Neural progenitor cell (in vitro differentiated cells): Measurements from ENCODE around the gene SPRED3. TPM values are rescaled to one million over a fixed set of nuclear protein-coding genes. Genes with fewer than 3 reads are reported as not detected.
"Not testable (repeated sequence)": the region's sequence is repeated elsewhere in the genome, so short reads cannot be mapped to it uniquely, and the experiment has no call there.

Experiments used
- DNase-seq: peaks from one replicate; pipeline ENCODE4 v3.0.0-alpha.2; 2016; ENCODE audit warnings: low spot score
- H2AFZ ChIP-seq: fragments of 200-600 bp; sonication (generic); replicated peaks from 2 replicates; pipeline ENCODE4 v1.6.1; 2016; ENCODE audit warnings: antibody characterized with exemption
- H3F3A ChIP-seq: fragments of 200-600 bp; sonication (generic); 2 replicates; pipeline ENCODE4 v1.6.1; 2016; ENCODE audit warnings: antibody characterized with exemption, low read depth
- H3K27ac ChIP-seq: fragments of 200-600 bp; sonication (generic); 2 replicates; pipeline ENCODE4 v1.5.1; 2016; ENCODE audit warnings: mild to moderate bottlenecking
- H3K27me3 ChIP-seq: fragments of 200-600 bp; sonication (generic); 2 replicates; pipeline ENCODE4 v1.6.1; 2016; ENCODE audit warnings: mild to moderate bottlenecking, moderate library complexity
- H3K36me3 ChIP-seq: fragments of 200-600 bp; sonication (generic); 2 replicates; pipeline ENCODE4 v1.5.1; 2016
- H3K4me1 ChIP-seq: fragments of 200-600 bp; sonication (generic); 2 replicates; pipeline ENCODE4 v1.6.1; 2016; ENCODE audit warnings: mixed run types
- H3K4me2 ChIP-seq: fragments of 200-600 bp; sonication (generic); 2 replicates; pipeline ENCODE4 v1.6.1; 2016
- H3K4me3 ChIP-seq: fragments of 200-600 bp; sonication (generic); 2 replicates; pipeline ENCODE4 v1.5.1; 2016
- H3K79me2 ChIP-seq: fragments of 200-600 bp; sonication (generic); 2 replicates; pipeline ENCODE4 v1.6.1; 2016; ENCODE audit warnings: low read depth
- H3K9ac ChIP-seq: fragments of 200-600 bp; sonication (generic); 2 replicates; pipeline ENCODE4 v1.6.1; 2016
- H3K9me3 ChIP-seq: fragments of 200-600 bp; sonication (generic); 2 replicates; pipeline ENCODE4 v1.5.1; 2016; ENCODE audit warnings: low read depth
- H4K20me1 ChIP-seq: fragments of 200-600 bp; sonication (generic); 2 replicates; pipeline ENCODE4 v1.6.1; 2016; ENCODE audit warnings: low read depth
- H3K27ac Mint-ChIP-seq: 3 replicates; pipeline ENCODE4 v1.8.0; 2021; ENCODE audit warnings: mixed read lengths
- H3K27me3 Mint-ChIP-seq: 2 replicates; pipeline ENCODE4 v1.8.0; 2022; ENCODE audit warnings: low read depth, mild to moderate bottlenecking, inconsistent platforms, moderate library complexity, mixed read lengths; ENCODE audit not compliant: insufficient read depth
- H3K36me3 Mint-ChIP-seq: 3 replicates; pipeline ENCODE4 v1.8.0; 2021; ENCODE audit warnings: mixed read lengths
- H3K4me1 Mint-ChIP-seq: 3 replicates; pipeline ENCODE4 v1.8.0; 2021; ENCODE audit warnings: mixed read lengths
- H3K4me3 Mint-ChIP-seq: 3 replicates; pipeline ENCODE4 v1.8.0; 2021; ENCODE audit warnings: mild to moderate bottlenecking, moderate library complexity, mixed read lengths
- H3K9me3 Mint-ChIP-seq: 3 replicates; pipeline ENCODE4 v1.8.0; 2020; ENCODE audit warnings: mixed read lengths
- CTCF ChIP-seq: fragments of 200-600 bp; sonication (generic); IDR thresholded peaks from 2 replicates; pipeline ENCODE4 v1.5.1; 2017; ENCODE audit warnings: antibody characterized with exemption, mild to moderate bottlenecking
- EZH2 ChIP-seq: fragments of 200-600 bp; sonication (generic); IDR thresholded peaks from 2 replicates; pipeline ENCODE4 v1.6.1; 2017; ENCODE audit warnings: antibody characterized with exemption, mild to moderate bottlenecking, moderate library complexity
- EZH2phosphoT487 ChIP-seq: fragments of 200-600 bp; sonication (generic); IDR thresholded peaks from 2 replicates; pipeline ENCODE4 v1.6.1; 2017; ENCODE audit warnings: antibody characterized with exemption
- total RNA-seq: library from RNA; depleted of rRNA; stranded (reverse); fragments of >200 nt; gene quantifications from 2 replicates; pipeline ENCODE4 v1.2.3, GENCODE V29; 2015; ENCODE audit warnings: low replicate concordance

SPRED3 gene
- total RNA-seq, 1 donor from 2014 or later: 0.99 TPM

- Mint-ChIP-seq H3K36me3 (no peaks in the 10 kb centered on the region), H3K9me3 (no peaks in the 10 kb centered on the region), H3K27ac (no peak overlapping the region), H3K27me3 (peaks cover 10% of the 10 kb centered on the region), H3K4me3 (no peak overlapping the region), H3K4me1 (peaks cover 12% of the 10 kb centered on the region)
- no peak overlapping the region for H3K27ac ChIP-seq
- peaks cover 10% of the 10 kb centered on the region for H3K4me1 ChIP-seq
- H3K9me3 ChIP-seq: no peaks in the 10 kb centered on the region
- no peaks in the 10 kb centered on the region for H3K36me3 ChIP-seq
- H3K27me3 ChIP-seq: no peaks in the 10 kb centered on the region
- H3F3A ChIP-seq: peaks cover 14% of the 10 kb centered on the region
- H3K9ac ChIP-seq: no peak overlapping the region
- H3K79me2 ChIP-seq: no peaks in the 10 kb centered on the region
- no peaks in the 10 kb centered on the region for H4K20me1 ChIP-seq
- no peak for DNase-seq
- H3K4me2 ChIP-seq: no peak overlapping the region
- peak overlapping the region; percentile 80 for H2AFZ ChIP-seq
- TF ChIP-seq EZH2 (no peak), CTCF (no peak), EZH2phosphoT487 (no peak)
- no peak overlapping the region for H3K4me3 ChIP-seq
Observed at GRCh38 chr19:38425222-38425809, 36.8 kb downstream of the SPRED3 start.

GRCh38 chr19:38425810-38426466, 37.4 kb downstream of the SPRED3 start, which contains the start of gene RASGRP4:
Gene RASGRP4, minus strand, starts transcription at chr19:38426219. Its CDS starts 128 bp downstream, at chr19:38426091.
- Histone ChIP-seq H3K4me1 (peaks cover 10% of the 10 kb centered on the region), H3K27me3 (no peaks in the 10 kb centered on the region), H3K4me2 (peak within 1 kb of the TSS; percentile 23), H4K20me1 (no peaks in the 10 kb centered on the region), H3K27ac (no peak within 1 kb of the TSS), H3K36me3 (no peaks in the 10 kb centered on the region), H2AFZ (peak within 1 kb of the TSS; percentile 80), H3K79me2 (no peaks in the 10 kb centered on the region), H3K9ac (no peak within 1 kb of the TSS), H3K9me3 (no peaks in the 10 kb centered on the region), H3K4me3 (no peak within 1 kb of the TSS), H3F3A (peaks cover 14% of the 10 kb centered on the region)
- Mint-ChIP-seq H3K9me3 (no peaks in the 10 kb centered on the region), H3K27me3 (peaks cover 8% of the 10 kb centered on the region), H3K36me3 (no peaks in the 10 kb centered on the region), H3K4me1 (peaks cover 12% of the 10 kb centered on the region), H3K27ac (peak within 1 kb of the TSS; percentile 57), H3K4me3 (peak within 1 kb of the TSS; percentile 53)
- DNase-seq: no peak
- no peak for TF ChIP-seq CTCF
- no peak for TF ChIP-seq EZH2phosphoT487
- no peak for TF ChIP-seq EZH2

DNA sequence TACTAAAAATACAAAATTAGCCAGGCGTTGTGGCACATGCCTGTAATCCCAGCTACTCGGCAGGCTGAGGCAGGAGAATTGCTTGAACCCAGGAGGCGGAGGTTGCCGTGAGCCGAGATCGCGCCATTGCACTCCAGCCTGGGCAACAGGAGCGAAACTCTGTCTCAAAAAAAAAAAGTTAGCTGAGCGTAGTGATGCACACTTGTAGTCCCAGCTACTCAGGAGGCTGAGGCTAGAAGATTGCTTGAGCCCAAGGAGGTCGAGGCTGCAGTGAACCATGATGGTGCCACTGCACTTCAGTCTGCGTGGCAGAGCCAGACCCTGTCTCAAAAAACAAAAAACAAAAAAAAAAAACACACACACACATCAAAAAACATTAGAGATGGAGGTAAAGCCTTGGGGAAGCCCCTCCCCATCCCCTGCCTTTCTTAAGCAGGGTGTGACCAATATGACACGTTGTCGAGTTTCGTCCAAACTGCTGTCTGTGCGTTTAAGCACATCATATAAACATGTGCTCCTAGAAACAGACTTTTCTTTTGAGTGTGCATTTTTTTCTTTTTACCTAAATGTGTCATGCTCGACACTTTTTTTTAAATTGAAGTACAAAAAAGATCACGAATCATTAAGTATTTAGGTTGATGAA, 38.7 kb downstream of the SPRED3 start:
- not testable (repeated sequence) for H3K27me3 Mint-ChIP-seq, H3K27ac ChIP-seq, H3K9ac ChIP-seq, H3K27me3 ChIP-seq, H3K36me3 Mint-ChIP-seq, H3K4me2 ChIP-seq, H4K20me1 ChIP-seq, H3K27ac Mint-ChIP-seq, H3K9me3 Mint-ChIP-seq, H3K79me2 ChIP-seq, H3K9me3 ChIP-seq, DNase-seq, H3K4me3 ChIP-seq, H3K36me3 ChIP-seq, H3K4me1 ChIP-seq, H2AFZ ChIP-seq
- H3K4me3 Mint-ChIP-seq: peak overlapping the region; percentile 4
- peaks cover 23% of the 10 kb centered on the region for H3F3A ChIP-seq
- peaks cover 12% of the 10 kb centered on the region for H3K4me1 Mint-ChIP-seq
